HepG2 (cell line): ENCODE data around the gene FZD4. TPM values are rescaled to one million over a fixed set of nuclear protein-coding genes. Genes with fewer than 3 reads are reported as not detected.

Source experiments
- CENPT ChIP-seq: sonication (generic); formaldehyde crosslinking; IDR thresholded peaks from 2 replicates; pipeline ENCODE4 v1.8.0; 2022; ENCODE audit warnings: low read depth, mild to moderate bottlenecking, moderate library complexity, missing genetic modification reagents
- ETV5 ChIP-seq: IDR thresholded peaks from 2 replicates; pipeline ENCODE4 v1.6.1; 2018; ENCODE audit warnings: missing biosample characterization, missing genetic modification reagents, inconsistent platforms, borderline replicate concordance
- HNF4G ChIP-seq, 2 experiments: sonication (generic) in 1 of 2; formaldehyde crosslinking in 1 of 2; IDR thresholded peaks; 2 replicates each; pipeline versions ENCODE4 v1.4.0 to v1.6.1; 2011 to 2020; ENCODE audit warnings: borderline replicate concordance in 2 of 2, low read depth in 2 of 2, mild to moderate bottlenecking in 2 of 2, low read length in 1 of 2, missing genetic modification reagents in 1 of 2, moderate library complexity in 1 of 2
- HNRNPK ChIP-seq: fragments of 200-400 bp; formaldehyde crosslinking; IDR thresholded peaks from 2 replicates; pipeline ENCODE4 v1.6.1; 2018; ENCODE audit warnings: low read length, low read depth, moderate library complexity, mild to moderate bottlenecking; ENCODE audit not compliant: poor library complexity, severe bottlenecking
- KDM5A ChIP-seq: fragments of 200-600 bp; sonication (generic); IDR thresholded peaks from 2 replicates; pipeline ENCODE4 v1.7.0; 2018; ENCODE audit warnings: antibody characterized with exemption, mild to moderate bottlenecking, low read length, borderline replicate concordance
- RCOR2 ChIP-seq: IDR thresholded peaks from 2 replicates; pipeline ENCODE4 v1.6.1; 2016; ENCODE audit warnings: missing biosample characterization, missing genetic modification reagents
- THAP11 ChIP-seq: IDR thresholded peaks from 2 replicates; pipeline ENCODE4 v1.6.1; 2016; ENCODE audit warnings: missing biosample characterization, missing genetic modification reagents
- ZNF331 ChIP-seq: sonication (generic); formaldehyde crosslinking; IDR thresholded peaks from 2 replicates; pipeline ENCODE4 v1.4.0; 2020; ENCODE audit warnings: missing genetic modification reagents
- ZNF468 ChIP-seq: sonication (generic); formaldehyde crosslinking; IDR thresholded peaks from 2 replicates; pipeline ENCODE4 v1.8.0; 2022; ENCODE audit warnings: mild to moderate bottlenecking, moderate library complexity, missing genetic modification reagents
- ZNF772 ChIP-seq: sonication (generic); formaldehyde crosslinking; IDR thresholded peaks from 2 replicates; pipeline ENCODE4 v1.5.0; 2020; ENCODE audit warnings: mild to moderate bottlenecking, missing genetic modification reagents
- polyA plus RNA-seq, 8 experiments: library from polyadenylated mRNA; depleted of rRNA in 3 of 8; stranded (reverse) in 7 of 8; unstranded in 1 of 8; fragments of >200 nt; fragmentation: Illumina TruSeq in 4 of 8; extraction: Trizol in 4 of 8; gene quantifications; 2 replicates each; pipeline versions ENCODE4 v1.2.1 to v1.2.3, GENCODE V29; 2011 to 2016; ENCODE audit warnings: low read depth in 4 of 8, missing spikeins in 1 of 8, mixed read lengths in 1 of 8; ENCODE audit not compliant: insufficient read depth in 1 of 8
- total RNA-seq, 5 experiments: library from RNA; depleted of rRNA; stranded (reverse); fragments of >200 nt; fragmentation: Illumina TruSeq; extraction: Trizol; gene quantifications; 2 replicates each; pipeline ENCODE4 v1.2.3, GENCODE V29; 2016; ENCODE audit warnings: low read depth in 1 of 5
- TF ChIP-seq, protein P1 (sequence below): sonication (generic); formaldehyde crosslinking; conservative IDR thresholded peaks from 2 replicates; pipeline ENCODE4 v1.4.0; 2020; ENCODE audit warnings: missing genetic modification reagents
- TF ChIP-seq, protein P2 (sequence below): sonication (generic); formaldehyde crosslinking; IDR thresholded peaks from 2 replicates; pipeline ENCODE4 v1.5.1; 2020; ENCODE audit warnings: missing genetic modification reagents, mild to moderate bottlenecking, borderline replicate concordance
- TF ChIP-seq, protein P3 (sequence below): sonication (generic); formaldehyde crosslinking; IDR thresholded peaks from 2 replicates; pipeline ENCODE4 v1.4.0; 2020; ENCODE audit warnings: missing genetic modification reagents, borderline replicate concordance
- TF ChIP-seq, protein P4 (sequence below): sonication (generic); formaldehyde crosslinking; conservative IDR thresholded peaks from 2 replicates; pipeline ENCODE4 v1.8.0; 2022; ENCODE audit warnings: missing genetic modification reagents
- TF ChIP-seq, protein P5 (sequence below): IDR thresholded peaks from 2 replicates; pipeline ENCODE4 v1.6.1; 2016

Gene FZD4
- total and polyA plus RNA-seq, 2 of the 13 experiments (the other 11 are each of a cell fraction or from before 2014, with no cell fraction given): 46.5 to 70.4 TPM

DNA sequence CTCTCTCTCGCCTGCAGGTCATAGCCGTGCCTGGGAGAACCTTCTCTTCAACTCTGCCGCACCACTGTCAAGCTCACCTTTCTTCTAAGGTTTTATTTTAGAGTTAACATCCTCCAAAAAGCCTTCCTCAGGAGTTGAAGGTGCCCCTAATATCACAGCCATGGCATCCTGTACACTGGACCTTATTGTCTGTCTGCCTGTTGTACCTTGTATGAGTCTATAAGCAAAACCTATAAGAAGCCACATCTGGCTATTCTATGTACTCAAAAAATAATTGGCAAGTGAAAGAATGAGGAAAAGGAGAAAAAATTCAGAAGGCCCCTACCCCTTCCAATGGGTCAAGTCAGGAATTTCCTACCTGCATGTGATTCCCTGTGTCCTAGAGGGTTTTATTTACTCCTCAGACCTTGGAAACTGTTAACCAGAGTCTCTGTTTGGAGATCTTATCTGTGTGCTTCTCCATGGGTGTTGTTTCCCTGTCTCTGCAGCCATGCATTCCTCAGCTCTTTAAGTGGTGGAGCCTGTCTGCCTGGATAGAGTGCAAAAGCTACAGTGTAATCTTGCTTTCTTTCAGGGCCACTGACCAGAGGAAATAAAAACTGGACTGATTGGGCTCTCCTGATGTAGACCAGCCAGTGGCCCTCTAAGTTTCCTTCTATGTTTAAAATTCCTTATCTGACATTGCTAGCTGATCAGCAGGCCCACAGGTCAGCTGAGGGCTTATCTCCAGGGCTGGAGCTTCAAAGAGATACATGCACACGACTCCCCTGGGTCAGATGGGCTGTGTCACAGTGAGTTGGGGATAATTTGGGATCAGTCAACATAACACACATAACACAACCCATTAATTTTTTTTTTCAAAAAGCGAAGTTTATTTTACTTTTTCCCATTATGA, 44.9 kb upstream of the FZD4 start (continued):
- TF ChIP-seq ZNF468 (no peak), CENPT (CRISPR knock-in tag) (no peak), HNF4G (IDR thresholded peaks at IDR 0.05; ENCODE audit: borderline replicate concordance, low read depth, low read length) (peak; percentile 12; the same call in 1 of the 2 replicates), HNF4G (CRISPR knock-in tag; IDR thresholded peaks at IDR 0.05; ENCODE audit: borderline replicate concordance, low read depth) (peak; percentile 59; the same call in 1 of the 2 replicates), HNRNPK (no peak), RCOR2 (peak; percentile 86), ZNF772 (CRISPR knock-in tag) (no peak), THAP11 (CRISPR knock-in tag) (0 out of 2 replicates have a peak, but pooled peaks have one; percentile 31), KDM5A (no peak; the same call in 1 of the 2 replicates), ZNF331 (CRISPR knock-in tag) (peak; percentile 84; the same call in 1 of the 2 replicates), ETV5 (CRISPR knock-in tag) (peak; percentile 36; the same call in 1 of the 2 replicates)
- TF ChIP-seq, protein P1, sequence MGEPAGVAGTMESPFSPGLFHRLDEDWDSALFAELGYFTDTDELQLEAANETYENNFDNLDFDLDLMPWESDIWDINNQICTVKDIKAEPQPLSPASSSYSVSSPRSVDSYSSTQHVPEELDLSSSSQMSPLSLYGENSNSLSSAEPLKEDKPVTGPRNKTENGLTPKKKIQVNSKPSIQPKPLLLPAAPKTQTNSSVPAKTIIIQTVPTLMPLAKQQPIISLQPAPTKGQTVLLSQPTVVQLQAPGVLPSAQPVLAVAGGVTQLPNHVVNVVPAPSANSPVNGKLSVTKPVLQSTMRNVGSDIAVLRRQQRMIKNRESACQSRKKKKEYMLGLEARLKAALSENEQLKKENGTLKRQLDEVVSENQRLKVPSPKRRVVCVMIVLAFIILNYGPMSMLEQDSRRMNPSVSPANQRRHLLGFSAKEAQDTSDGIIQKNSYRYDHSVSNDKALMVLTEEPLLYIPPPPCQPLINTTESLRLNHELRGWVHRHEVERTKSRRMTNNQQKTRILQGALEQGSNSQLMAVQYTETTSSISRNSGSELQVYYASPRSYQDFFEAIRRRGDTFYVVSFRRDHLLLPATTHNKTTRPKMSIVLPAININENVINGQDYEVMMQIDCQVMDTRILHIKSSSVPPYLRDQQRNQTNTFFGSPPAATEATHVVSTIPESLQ (CRISPR knock-in tag): no peak
- TF ChIP-seq, protein P2, sequence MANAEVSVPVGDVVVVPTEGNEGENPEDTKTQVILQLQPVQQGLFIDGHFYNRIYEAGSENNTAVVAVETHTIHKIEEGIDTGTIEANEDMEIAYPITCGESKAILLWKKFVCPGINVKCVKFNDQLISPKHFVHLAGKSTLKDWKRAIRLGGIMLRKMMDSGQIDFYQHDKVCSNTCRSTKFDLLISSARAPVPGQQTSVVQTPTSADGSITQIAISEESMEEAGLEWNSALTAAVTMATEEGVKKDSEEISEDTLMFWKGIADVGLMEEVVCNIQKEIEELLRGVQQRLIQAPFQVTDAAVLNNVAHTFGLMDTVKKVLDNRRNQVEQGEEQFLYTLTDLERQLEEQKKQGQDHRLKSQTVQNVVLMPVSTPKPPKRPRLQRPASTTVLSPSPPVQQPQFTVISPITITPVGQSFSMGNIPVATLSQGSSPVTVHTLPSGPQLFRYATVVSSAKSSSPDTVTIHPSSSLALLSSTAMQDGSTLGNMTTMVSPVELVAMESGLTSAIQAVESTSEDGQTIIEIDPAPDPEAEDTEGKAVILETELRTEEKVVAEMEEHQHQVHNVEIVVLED (CRISPR knock-in tag): 0 out of 2 replicates have a peak, but pooled peaks have one; percentile 42
- TF ChIP-seq, protein P3, sequence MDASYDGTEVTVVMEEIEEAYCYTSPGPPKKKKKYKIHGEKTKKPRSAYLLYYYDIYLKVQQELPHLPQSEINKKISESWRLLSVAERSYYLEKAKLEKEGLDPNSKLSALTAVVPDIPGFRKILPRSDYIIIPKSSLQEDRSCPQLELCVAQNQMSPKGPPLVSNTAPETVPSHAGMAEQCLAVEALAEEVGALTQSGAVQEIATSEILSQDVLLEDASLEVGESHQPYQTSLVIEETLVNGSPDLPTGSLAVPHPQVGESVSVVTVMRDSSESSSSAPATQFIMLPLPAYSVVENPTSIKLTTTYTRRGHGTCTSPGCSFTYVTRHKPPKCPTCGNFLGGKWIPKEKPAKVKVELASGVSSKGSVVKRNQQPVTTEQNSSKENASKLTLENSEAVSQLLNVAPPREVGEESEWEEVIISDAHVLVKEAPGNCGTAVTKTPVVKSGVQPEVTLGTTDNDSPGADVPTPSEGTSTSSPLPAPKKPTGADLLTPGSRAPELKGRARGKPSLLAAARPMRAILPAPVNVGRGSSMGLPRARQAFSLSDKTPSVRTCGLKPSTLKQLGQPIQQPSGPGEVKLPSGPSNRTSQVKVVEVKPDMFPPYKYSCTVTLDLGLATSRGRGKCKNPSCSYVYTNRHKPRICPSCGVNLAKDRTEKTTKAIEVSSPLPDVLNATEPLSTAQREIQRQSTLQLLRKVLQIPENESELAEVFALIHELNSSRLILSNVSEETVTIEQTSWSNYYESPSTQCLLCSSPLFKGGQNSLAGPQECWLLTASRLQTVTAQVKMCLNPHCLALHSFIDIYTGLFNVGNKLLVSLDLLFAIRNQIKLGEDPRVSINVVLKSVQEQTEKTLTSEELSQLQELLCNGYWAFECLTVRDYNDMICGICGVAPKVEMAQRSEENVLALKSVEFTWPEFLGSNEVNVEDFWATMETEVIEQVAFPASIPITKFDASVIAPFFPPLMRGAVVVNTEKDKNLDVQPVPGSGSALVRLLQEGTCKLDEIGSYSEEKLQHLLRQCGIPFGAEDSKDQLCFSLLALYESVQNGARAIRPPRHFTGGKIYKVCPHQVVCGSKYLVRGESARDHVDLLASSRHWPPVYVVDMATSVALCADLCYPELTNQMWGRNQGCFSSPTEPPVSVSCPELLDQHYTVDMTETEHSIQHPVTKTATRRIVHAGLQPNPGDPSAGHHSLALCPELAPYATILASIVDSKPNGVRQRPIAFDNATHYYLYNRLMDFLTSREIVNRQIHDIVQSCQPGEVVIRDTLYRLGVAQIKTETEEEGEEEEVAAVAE (CRISPR knock-in tag): peak; percentile 94
- TF ChIP-seq, protein P4, sequence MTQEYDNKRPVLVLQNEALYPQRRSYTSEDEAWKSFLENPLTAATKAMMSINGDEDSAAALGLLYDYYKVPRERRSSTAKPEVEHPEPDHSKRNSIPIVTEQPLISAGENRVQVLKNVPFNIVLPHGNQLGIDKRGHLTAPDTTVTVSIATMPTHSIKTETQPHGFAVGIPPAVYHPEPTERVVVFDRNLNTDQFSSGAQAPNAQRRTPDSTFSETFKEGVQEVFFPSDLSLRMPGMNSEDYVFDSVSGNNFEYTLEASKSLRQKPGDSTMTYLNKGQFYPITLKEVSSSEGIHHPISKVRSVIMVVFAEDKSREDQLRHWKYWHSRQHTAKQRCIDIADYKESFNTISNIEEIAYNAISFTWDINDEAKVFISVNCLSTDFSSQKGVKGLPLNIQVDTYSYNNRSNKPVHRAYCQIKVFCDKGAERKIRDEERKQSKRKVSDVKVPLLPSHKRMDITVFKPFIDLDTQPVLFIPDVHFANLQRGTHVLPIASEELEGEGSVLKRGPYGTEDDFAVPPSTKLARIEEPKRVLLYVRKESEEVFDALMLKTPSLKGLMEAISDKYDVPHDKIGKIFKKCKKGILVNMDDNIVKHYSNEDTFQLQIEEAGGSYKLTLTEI (CRISPR knock-in tag): no peak
- TF ChIP-seq, protein P5, sequence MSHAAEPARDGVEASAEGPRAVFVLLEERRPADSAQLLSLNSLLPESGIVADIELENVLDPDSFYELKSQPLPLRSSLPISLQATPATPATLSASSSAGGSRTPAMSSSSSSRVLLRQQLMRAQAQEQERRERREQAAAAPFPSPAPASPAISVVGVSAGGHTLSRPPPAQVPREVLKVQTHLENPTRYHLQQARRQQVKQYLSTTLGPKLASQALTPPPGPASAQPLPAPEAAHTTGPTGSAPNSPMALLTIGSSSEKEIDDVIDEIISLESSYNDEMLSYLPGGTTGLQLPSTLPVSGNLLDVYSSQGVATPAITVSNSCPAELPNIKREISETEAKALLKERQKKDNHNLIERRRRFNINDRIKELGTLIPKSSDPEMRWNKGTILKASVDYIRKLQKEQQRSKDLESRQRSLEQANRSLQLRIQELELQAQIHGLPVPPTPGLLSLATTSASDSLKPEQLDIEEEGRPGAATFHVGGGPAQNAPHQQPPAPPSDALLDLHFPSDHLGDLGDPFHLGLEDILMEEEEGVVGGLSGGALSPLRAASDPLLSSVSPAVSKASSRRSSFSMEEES: peak; percentile 89
